Astrocyte (in vitro differentiated cells and primary cell): ENCODE results near the gene SLC5A3.

Experiments
- EZH2 ChIP-seq: IDR thresholded peaks from 2 replicates; pipeline ENCODE4 v1.6.1; 2012; ENCODE audit warnings: mild to moderate bottlenecking, low read length, inconsistent platforms; ENCODE audit not compliant: insufficient read depth
- TF ChIP-seq, protein P1 (sequence below): IDR thresholded peaks from 2 replicates; pipeline ENCODE4 v1.5.1; 2011; ENCODE audit warnings: low read depth, mild to moderate bottlenecking, inconsistent platforms, low read length, moderate library complexity; ENCODE audit not compliant: insufficient read depth

DNA sequence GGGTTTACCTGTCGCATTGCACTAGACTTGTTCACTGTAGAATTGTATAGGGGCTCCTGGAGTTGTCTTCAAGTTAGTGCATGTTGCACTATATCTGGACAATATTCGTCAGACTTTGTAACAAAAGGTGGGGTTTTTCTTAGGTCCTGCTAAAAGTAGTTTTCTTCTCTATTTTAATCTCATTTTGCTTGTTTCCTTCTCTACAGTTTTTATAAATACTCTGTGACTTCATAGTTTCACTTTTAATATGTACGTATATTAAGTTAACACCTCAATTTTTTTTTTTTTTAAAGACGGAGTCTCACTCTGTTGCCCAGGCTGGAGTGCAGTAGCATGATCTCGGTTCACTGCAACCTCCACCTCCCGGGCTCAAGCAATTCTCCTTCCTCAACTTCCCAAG lies 26.5 kb upstream of the SLC5A3 start:
- TF ChIP-seq, protein P1, sequence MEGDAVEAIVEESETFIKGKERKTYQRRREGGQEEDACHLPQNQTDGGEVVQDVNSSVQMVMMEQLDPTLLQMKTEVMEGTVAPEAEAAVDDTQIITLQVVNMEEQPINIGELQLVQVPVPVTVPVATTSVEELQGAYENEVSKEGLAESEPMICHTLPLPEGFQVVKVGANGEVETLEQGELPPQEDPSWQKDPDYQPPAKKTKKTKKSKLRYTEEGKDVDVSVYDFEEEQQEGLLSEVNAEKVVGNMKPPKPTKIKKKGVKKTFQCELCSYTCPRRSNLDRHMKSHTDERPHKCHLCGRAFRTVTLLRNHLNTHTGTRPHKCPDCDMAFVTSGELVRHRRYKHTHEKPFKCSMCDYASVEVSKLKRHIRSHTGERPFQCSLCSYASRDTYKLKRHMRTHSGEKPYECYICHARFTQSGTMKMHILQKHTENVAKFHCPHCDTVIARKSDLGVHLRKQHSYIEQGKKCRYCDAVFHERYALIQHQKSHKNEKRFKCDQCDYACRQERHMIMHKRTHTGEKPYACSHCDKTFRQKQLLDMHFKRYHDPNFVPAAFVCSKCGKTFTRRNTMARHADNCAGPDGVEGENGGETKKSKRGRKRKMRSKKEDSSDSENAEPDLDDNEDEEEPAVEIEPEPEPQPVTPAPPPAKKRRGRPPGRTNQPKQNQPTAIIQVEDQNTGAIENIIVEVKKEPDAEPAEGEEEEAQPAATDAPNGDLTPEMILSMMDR: no peak
- TF ChIP-seq EZH2: no peak
